Stimulated activated CD8-positive, alpha-beta memory T cell treated with anti-CD3 and anti-CD28 coated beads, Interleukin-12 subunit alpha, Interleukin-12 subunit beta, amount 100 ng/mL, for 1 hour (primary cell): ENCODE measurements around the gene SLC10A7.

ENCODE experiments used
- DNase-seq: peaks from one replicate; pipeline ENCODE4 v3.0.0-alpha.2; 2020; ENCODE audit warnings: low read depth

SLC10A7 gene

GRCh38 chr4:146349306-146349705, 172.4 kb downstream of the SLC10A7 start:
- DNase-seq: no peak

DNA sequence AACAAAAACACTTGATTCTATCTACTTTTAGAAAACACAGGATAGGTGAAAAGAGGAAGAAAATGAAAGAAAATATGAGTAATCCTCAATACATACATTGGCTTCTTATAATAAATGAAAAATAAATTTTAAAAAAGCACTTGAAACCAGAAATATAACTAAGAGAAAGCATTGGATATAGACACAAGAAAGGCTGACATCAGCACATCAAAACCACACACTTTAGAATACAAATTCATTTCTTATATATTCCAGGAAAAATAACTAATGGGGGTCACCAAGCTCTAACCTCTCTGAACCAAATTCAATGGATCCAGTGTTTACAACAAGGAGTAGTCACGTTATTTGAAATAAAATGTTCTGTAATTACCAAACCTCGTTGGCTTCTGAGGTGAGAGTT, 173.9 kb downstream of the SLC10A7 start:
- no peak for DNase-seq

DNA sequence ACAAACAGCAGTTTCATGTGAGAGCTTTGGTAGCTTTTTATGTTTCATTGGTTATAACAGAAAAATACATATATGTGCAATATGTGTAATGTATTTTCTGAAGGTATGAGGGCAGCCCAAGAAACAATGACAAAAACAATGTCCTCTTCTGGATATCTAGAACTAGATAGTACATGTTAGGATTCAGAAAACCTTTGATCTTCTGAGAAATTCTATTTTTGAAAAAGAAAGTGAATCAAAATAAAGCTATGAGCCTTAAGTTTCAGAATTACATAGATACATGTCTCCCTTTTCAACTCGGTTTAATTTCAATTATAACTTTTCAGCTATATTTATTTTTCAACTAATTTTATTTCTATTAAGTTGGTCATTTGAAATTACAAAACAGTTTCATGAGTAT, 175.5 kb downstream of the SLC10A7 start:
- no peak for DNase-seq

GRCh38 chr4:146343776-146344175, 178.0 kb downstream of the SLC10A7 start:
- DNase-seq: no peak

DNA sequence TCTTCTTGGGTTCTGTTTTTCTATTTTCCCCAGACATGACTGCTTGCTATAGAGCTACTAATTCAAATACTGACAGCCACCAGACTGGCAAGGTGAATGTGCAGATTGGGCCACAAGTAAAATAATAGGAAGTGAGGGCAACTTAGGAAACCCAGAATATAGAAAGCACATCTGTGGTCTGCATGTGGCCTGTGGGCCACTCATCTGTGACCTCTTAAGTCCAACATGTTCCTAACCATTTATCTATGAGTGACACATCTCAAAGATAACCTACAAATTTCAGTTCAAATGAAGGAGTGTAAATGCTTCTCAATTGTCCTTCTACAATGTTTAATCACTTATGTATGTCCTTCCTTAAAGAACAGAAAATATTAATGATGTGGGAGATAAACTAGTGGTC, 178.5 kb downstream of the SLC10A7 start:
- DNase-seq: no peak

DNA sequence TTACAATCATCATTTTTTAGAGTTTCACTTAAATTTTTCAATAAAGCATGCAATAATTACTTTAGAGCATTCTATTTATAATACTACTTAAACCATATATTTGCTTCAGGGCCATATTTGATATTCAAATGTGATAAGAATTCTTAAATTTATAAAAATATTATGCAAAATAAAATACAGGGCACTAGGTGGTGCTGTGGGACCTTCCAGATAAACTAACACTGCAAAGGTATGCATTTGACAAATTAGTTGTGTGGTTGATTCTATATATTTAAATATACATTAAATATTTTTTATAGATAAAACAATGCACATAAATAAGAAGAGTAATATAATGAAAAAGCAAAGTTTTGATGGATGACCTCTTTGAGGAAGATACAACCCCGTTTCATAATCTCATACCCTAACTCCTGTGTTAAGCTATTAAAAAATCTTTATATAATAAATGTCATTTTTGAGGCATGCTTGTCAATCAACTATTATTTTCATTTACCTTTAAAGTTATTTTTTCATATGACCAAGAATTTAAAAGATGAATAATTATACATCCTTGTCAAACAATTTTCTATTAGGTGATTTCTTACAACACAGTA, 179.0 kb downstream of the SLC10A7 start:
- no peak for DNase-seq

DNA sequence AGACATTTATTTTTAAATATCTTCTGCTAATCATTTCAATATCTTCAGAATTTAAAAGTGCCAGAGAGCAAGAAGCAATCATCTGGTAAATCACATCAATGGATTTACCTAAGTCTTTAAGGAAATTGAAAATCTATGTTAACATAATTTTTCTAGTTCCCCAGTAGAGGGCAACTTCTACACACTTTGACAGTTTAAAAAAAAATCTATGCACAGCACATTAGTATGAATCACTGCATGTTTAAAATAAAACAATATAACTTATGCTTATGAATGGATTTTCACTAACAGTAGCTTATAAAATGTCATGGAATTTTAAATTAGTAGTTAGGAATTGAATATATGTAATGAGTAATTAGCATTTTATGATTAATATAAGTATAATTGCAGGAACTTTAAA, 180.9 kb downstream of the SLC10A7 start:
- DNase-seq: no peak

DNA sequence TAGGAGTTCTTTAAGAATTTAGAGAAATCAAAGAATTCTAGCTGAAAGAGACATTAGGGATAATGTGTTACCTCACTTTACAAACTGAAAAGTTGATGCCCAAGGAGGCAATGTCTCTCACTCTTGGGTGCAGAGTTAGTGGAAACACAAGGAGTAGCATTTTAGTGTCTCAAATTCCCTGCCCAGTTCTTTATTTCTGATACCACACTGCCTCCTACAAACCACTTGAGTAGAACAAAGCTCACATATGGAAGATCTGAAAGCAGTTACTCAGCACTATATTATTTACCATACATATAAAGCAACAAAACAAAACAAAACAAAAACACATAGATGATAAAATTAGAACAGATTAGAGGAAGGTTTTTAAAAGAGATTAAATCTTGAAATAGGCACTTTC, 183.2 kb downstream of the SLC10A7 start:
- no peak for DNase-seq

- no peak for DNase-seq
These were observed 185.3 kb downstream of the SLC10A7 start for GRCh38 chr4:146336410-146336807.

- no peak for DNase-seq
These were observed 185.9 kb downstream of the SLC10A7 start for GRCh38 chr4:146335763-146336409.

DNA sequence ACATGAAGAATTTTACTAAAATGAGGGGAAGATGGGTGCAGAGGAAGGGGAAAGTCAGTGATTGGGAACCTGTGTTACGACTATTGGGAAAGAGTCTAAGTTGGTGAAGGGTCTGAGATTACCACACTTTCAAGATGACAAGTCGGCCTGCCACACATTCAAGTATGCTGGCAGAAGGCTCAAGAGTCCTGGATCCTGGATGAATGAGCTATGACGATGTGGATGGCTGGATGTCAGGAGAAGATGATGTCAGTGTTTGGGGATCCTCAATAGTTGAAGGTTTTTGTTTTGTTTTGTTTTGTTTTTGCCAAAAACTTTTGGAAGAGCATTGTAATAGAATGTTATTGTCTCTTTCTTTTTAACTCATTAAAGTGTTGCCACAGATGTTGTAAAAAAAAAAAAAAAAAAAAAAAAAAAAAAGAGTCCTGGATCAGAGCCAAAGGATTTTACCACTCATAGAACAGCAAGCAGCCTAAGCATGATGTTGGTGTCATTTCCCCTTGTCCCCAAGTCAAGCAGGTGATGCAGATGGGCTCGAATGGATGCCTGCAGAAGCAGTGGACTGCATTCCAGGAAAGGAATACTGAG, 186.8 kb downstream of the SLC10A7 start:
- no peak for DNase-seq

DNA sequence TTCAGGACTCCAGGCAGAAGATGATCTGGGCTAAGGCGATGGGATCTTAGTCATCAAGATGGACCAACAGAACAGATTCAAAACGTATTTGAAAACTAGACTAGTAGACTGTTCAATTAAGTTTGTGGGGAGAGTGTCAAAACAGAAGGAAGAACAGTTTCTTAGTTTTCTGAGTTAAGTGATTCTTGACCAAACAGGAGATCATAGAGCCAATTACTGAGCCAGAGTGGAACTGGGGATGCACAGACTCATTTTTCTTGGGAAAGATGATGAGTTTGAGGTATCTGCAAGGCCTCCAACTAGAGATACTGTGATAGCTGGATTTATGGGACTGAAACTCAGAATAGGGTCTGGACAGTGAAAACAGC, 187.9 kb downstream of the SLC10A7 start:
- no peak for DNase-seq

DNA sequence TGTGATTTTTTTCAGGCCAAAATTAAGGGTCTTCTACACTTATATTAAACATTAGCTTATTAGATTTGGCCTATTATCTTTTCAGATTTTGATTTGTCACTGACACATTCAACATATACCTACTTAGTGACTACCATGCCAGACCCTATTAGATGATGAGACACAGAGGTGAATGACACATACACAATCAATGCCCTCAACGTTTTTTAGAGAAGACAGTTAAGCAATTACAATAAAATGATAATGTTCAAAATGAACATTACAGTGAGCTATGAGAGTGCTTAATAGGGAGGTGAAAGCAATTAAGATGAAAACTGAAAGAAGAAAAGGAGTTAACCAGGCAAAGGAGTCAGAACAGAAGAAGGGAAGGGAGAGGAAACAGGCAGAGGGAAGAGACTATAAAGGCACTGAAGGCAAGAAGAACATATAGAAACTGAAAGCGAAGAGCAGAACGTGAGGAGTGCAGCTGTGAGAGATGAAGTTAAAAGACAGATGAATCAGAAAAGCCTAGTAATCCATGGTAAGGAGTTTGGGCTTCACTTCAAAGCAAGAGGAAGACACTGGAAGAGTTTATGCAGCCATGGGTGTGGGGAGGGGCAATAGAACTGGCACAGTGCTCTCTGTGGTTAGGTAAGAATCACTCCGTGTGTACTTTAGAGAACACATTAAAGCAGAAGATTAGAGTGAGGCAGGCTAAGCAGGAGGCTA, 188.4 kb downstream of the SLC10A7 start:
- no peak for DNase-seq

- DNase-seq: no peak
These were observed 191.3 kb downstream of the SLC10A7 start for GRCh38 chr4:146330392-146330791.

DNA sequence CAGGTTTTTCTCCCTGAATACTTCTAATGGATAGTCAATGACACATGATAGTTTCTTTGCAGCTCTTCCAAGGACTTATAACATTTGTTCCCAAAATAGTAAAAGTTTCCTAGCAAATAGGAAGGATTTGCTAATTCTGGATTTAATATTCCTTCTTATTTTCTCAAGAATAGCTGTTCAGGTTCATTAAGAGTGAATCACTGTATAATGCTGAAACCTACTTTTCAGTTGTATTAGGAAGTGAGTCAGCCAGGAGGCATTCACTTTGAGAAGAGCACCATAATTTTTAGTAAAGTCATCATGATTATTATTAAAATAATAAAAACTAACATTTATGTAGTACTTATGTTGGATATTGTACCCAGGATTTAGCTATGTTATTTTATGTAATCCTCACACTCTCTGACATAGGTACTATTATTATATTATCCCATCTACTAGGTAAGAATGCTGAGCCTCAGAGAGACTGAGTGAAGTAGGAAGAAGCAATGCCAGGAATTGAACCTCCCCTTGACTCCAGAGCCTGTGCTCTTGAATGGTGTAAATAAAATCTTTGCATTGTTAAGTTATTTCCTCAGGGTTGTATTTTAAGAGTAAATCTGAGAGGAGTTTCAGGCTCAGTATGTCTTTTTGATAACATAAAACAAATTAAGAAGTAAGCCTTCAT, 192.6 kb downstream of the SLC10A7 start:
- no peak for DNase-seq

- DNase-seq: no peak
These were observed 193.7 kb downstream of the SLC10A7 start for GRCh38 chr4:146327859-146328650.

- DNase-seq: no peak
These were observed 202.8 kb downstream of the SLC10A7 start for GRCh38 chr4:146318894-146319293.

DNA sequence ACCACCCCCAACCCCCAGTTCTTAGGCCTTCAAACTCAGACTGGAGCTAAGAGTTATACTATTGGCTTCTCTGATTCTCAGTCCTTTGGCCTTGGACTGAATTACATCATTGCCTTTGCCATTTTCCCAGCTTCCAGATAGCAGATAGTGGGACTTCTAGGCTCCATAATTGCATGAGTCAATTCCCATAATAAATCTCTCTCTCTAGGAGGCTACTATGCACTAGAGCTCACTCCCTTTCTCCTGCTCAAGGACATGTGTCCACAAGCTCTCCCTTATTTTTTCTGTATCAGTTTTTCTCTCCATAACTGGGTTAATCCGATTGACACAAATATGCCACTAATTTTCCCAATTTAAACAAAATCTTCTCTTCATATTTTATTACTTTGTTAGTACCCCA, 204.0 kb downstream of the SLC10A7 start:
- no peak for DNase-seq

GRCh38 chr4:146315184-146315583, 206.6 kb downstream of the SLC10A7 start:
- DNase-seq: no peak

DNA sequence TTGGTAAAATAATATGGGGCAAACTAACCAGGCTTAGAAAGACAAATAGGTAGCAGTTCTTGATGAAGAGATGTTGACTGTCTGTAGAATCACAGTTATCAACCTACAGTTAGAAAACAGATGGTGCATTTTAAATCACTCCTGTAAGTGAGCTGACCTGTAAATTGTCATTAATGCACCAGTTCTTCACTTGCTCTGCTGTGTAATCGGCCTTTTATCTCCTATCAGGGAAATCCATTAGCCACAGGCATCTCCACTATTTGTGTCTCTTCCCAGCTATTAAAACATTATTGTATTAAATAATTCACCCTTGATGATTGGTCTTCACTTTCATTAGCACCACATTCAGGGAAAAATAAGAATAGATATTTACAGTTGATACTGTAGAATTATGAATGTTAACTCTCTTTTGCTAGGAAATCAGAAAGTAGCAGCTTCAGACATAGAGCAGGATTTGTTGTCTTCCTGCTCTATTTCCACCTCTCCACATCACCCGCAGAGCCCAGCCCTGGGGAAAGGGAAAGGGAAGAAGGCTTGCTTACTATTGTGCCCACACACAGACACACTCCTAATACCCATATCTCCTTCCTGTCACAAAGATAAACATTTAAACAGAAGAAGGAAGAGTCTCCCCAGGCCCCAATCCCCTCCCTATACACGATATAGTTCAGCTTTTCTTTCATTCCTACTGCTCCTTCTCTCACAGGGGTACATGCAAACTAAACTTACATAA, 210.3 kb downstream of the SLC10A7 start:
- DNase-seq: no peak

DNA sequence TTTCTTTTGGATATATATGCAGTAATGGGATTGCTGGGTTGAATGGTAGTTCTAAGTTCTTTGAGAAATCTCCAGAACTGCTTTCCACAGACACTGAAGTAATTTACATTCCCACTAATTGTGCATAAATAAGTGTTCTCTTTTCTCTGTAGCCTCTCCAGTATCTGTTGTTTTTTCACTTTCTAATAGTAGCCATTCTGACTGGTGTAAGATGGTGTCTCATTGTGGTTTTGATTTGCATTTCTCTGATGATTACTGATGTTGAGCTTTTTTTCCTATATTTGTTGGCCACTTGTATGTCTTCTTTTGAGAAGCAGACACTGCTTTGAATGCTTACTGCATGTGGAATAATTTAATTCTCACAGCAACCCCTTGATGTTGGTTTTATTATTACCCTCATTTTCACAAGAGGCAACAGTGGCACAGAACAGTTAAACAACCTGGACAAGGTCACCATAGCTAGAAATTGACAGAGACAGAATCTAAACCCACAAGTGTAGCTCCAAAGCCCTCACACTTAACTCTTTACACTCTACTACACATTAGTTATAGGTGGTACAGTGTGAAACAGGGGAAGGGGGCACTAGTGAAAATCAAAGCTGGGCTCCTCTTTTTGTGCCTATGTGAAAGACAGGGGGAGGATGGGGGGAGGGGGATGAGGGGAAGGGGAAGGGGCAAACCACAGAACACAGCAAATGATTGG, 211.3 kb downstream of the SLC10A7 start:
- no peak for DNase-seq
